HepG2 (cell line): ENCODE measurements around the gene EYA2. TPM values are rescaled to one million over a fixed set of nuclear protein-coding genes. Genes with fewer than 3 reads are reported as not detected.
A peak's percentile ranks its signal among the peaks of the same experiment; 100 is the strongest.

Experiments
- ARID4A ChIP-seq: sonication (generic); formaldehyde crosslinking; IDR thresholded peaks from 2 replicates; pipeline ENCODE4 v1.5.0; 2020; ENCODE audit warnings: mild to moderate bottlenecking, missing genetic modification reagents, borderline replicate concordance
- CBX1 ChIP-seq: IDR thresholded peaks from one replicate; pipeline ENCODE4 v1.6.1; 2016; ENCODE audit warnings: antibody characterized with exemption, low read depth
- CREBL2 ChIP-seq: sonication (generic); formaldehyde crosslinking; IDR thresholded peaks from 2 replicates; pipeline ENCODE4 v1.8.1; 2023; ENCODE audit warnings: missing genetic modification reagents, mild to moderate bottlenecking, borderline replicate concordance
- DPF2 ChIP-seq: sonication (generic); formaldehyde crosslinking; IDR thresholded peaks from 2 replicates; pipeline ENCODE4 v1.4.0; 2020; ENCODE audit warnings: mild to moderate bottlenecking, low read depth, missing genetic modification reagents, borderline replicate concordance
- HNF4A ChIP-seq: sonication (generic); formaldehyde crosslinking; IDR thresholded peaks from 2 replicates; pipeline ENCODE4 v1.4.0; 2020; ENCODE audit warnings: missing genetic modification reagents
- JUN ChIP-seq: sonication (generic); formaldehyde crosslinking; IDR thresholded peaks from 2 replicates; pipeline ENCODE4 v1.4.0; 2020; ENCODE audit warnings: mild to moderate bottlenecking, missing genetic modification reagents
- RFXANK ChIP-seq: IDR thresholded peaks from 2 replicates; pipeline ENCODE4 v1.6.1; 2016
- SRF ChIP-seq: IDR thresholded peaks from 2 replicates; pipeline ENCODE4 v1.6.1; 2011; ENCODE audit warnings: mild to moderate bottlenecking, low read depth, low read length, moderate library complexity
- ZNF281 ChIP-seq: sonication (generic); formaldehyde crosslinking; IDR thresholded peaks from 2 replicates; pipeline ENCODE4 v1.4.0; 2020; ENCODE audit warnings: missing genetic modification reagents, borderline replicate concordance
- ZNF337 ChIP-seq: sonication (generic); formaldehyde crosslinking; IDR thresholded peaks from 2 replicates; pipeline ENCODE4 v1.5.1; 2020; ENCODE audit warnings: missing genetic modification reagents, low read depth, mild to moderate bottlenecking, borderline replicate concordance
- ZNF570 ChIP-seq: sonication (generic); formaldehyde crosslinking; IDR thresholded peaks from 2 replicates; pipeline ENCODE4 v1.4.0; 2020; ENCODE audit warnings: mild to moderate bottlenecking, missing genetic modification reagents, borderline replicate concordance
- ZNF674 ChIP-seq: sonication (generic); formaldehyde crosslinking; IDR thresholded peaks from 2 replicates; pipeline ENCODE4 v1.5.0; 2020; ENCODE audit warnings: low read depth, mild to moderate bottlenecking, missing genetic modification reagents
- polyA plus RNA-seq, 8 experiments: library from polyadenylated mRNA; depleted of rRNA in 3 of 8; stranded (reverse) in 7 of 8; unstranded in 1 of 8; fragments of >200 nt; fragmentation: Illumina TruSeq in 4 of 8; extraction: Trizol in 4 of 8; gene quantifications; 2 replicates each; pipeline versions ENCODE4 v1.2.1 to v1.2.3, GENCODE V29; 2011 to 2016; ENCODE audit warnings: low read depth in 4 of 8, missing spikeins in 1 of 8, mixed read lengths in 1 of 8; ENCODE audit not compliant: insufficient read depth in 1 of 8
- total RNA-seq, 5 experiments: library from RNA; depleted of rRNA; stranded (reverse); fragments of >200 nt; fragmentation: Illumina TruSeq; extraction: Trizol; gene quantifications; 2 replicates each; pipeline ENCODE4 v1.2.3, GENCODE V29; 2016; ENCODE audit warnings: low read depth in 1 of 5
- TF ChIP-seq, protein P1 (sequence below): IDR thresholded peaks from 2 replicates; pipeline ENCODE4 v1.6.1; 2016; ENCODE audit warnings: low read depth, missing genetic modification reagents, missing compliant biosample characterization

The EYA2 gene
- total and polyA plus RNA-seq, 2 of the 13 experiments (the other 11 are each of a cell fraction or from before 2014, with no cell fraction given): not detected

GRCh38 chr20:47202733-47203667 lies 308.4 kb downstream of the EYA2 start (continued):
- TF ChIP-seq ARID4A (peak; percentile 43; the same call in 1 of the 2 replicates), ZNF281 (CRISPR knock-in tag) (no peak), RFXANK (CRISPR knock-in tag) (peak; percentile 33; the same call in 1 of the 2 replicates), ZNF337 (CRISPR knock-in tag) (0 out of 2 replicates have a peak, but pooled peaks have one; percentile 72), CREBL2 (CRISPR knock-in tag) (0 out of 2 replicates have a peak, but pooled peaks have one; percentile 67), CBX1 (peak; percentile 4), ZNF674 (CRISPR knock-in tag) (no peak), SRF (peak; percentile 69; the same call in 1 of the 2 replicates), ZNF570 (CRISPR knock-in tag) (no peak), DPF2 (CRISPR knock-in tag) (0 out of 2 replicates have a peak, but pooled peaks have one; percentile 2), JUN (CRISPR knock-in tag) (peak; percentile 38; the same call in 1 of the 2 replicates), HNF4A (0 out of 2 replicates have a peak, but pooled peaks have one; percentile 18)
- TF ChIP-seq, protein P1, sequence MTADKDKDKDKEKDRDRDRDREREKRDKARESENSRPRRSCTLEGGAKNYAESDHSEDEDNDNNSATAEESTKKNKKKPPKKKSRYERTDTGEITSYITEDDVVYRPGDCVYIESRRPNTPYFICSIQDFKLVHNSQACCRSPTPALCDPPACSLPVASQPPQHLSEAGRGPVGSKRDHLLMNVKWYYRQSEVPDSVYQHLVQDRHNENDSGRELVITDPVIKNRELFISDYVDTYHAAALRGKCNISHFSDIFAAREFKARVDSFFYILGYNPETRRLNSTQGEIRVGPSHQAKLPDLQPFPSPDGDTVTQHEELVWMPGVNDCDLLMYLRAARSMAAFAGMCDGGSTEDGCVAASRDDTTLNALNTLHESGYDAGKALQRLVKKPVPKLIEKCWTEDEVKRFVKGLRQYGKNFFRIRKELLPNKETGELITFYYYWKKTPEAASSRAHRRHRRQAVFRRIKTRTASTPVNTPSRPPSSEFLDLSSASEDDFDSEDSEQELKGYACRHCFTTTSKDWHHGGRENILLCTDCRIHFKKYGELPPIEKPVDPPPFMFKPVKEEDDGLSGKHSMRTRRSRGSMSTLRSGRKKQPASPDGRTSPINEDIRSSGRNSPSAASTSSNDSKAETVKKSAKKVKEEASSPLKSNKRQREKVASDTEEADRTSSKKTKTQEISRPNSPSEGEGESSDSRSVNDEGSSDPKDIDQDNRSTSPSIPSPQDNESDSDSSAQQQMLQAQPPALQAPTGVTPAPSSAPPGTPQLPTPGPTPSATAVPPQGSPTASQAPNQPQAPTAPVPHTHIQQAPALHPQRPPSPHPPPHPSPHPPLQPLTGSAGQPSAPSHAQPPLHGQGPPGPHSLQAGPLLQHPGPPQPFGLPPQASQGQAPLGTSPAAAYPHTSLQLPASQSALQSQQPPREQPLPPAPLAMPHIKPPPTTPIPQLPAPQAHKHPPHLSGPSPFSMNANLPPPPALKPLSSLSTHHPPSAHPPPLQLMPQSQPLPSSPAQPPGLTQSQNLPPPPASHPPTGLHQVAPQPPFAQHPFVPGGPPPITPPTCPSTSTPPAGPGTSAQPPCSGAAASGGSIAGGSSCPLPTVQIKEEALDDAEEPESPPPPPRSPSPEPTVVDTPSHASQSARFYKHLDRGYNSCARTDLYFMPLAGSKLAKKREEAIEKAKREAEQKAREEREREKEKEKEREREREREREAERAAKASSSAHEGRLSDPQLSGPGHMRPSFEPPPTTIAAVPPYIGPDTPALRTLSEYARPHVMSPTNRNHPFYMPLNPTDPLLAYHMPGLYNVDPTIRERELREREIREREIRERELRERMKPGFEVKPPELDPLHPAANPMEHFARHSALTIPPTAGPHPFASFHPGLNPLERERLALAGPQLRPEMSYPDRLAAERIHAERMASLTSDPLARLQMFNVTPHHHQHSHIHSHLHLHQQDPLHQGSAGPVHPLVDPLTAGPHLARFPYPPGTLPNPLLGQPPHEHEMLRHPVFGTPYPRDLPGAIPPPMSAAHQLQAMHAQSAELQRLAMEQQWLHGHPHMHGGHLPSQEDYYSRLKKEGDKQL: 0 out of 2 replicates have a peak, but pooled peaks have one; percentile 29
